ENCODE measurements around the gene BRCA1. TPM values are rescaled to one million over a fixed set of nuclear protein-coding genes. Genes with fewer than 3 reads are reported as not detected.

The BRCA1 gene
- total RNA-seq, 1 donor: 44.6 TPM

DNA sequence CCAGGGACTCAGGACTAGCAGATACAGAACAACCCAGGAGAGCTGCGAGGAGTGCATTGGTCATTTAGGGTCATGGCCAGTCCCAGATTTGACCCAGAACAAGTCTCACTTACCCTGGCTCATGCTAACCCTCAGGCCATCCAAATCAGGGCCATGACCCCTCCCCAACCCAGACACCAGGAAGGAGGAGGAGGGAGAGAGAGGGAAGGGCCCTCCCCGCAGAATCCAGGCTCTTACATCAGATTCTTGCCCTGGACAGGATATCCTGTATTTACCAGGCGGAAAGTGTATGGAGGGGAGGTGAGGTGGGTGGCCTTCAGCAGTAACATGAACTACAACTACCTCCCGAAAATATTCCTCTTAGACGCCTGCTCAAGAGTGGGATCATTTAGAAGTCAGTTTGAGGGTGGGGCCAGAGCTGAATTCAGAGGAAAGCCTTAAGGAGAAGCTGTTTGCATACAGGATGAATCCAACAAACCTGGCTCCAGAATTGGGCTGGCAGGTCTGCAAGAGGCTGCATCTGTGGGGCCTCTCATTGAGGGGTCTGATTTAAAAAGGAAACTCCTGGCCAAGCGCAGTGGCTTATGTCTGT is 105.0 kb downstream of the BRCA1 start:
- DNase-seq (ENCODE audit: low read depth): peak; percentile 54
- peak overlapping the region; percentile 63 for H3K4me3 ChIP-seq (ENCODE audit: low read depth, low read length)
- TF ChIP-seq, protein P1, sequence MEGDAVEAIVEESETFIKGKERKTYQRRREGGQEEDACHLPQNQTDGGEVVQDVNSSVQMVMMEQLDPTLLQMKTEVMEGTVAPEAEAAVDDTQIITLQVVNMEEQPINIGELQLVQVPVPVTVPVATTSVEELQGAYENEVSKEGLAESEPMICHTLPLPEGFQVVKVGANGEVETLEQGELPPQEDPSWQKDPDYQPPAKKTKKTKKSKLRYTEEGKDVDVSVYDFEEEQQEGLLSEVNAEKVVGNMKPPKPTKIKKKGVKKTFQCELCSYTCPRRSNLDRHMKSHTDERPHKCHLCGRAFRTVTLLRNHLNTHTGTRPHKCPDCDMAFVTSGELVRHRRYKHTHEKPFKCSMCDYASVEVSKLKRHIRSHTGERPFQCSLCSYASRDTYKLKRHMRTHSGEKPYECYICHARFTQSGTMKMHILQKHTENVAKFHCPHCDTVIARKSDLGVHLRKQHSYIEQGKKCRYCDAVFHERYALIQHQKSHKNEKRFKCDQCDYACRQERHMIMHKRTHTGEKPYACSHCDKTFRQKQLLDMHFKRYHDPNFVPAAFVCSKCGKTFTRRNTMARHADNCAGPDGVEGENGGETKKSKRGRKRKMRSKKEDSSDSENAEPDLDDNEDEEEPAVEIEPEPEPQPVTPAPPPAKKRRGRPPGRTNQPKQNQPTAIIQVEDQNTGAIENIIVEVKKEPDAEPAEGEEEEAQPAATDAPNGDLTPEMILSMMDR (IDR thresholded peaks at IDR 0.05; ENCODE audit: insufficient read depth, low read length): no peak

DNA sequence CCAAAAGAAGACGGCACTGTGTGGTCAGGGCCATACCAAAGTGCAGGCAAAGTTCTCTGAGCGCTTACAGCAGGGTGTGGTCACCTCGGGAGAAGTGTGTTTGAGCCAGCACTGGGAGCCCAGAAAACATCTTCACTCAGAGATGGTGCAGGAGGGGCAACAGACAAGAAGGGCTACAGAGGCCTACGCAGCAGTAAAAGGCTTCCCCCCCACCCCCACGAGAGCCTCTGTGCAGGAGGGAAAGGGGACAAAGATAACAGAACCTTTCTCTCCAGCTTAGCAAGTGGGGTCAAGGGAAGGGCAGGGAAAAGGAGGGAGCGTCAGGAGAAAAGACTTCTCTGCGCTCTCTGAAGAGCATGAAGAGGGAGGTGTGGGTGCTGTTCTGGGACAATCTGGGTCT is 105.7 kb downstream of the BRCA1 start:
- peak overlapping the region; percentile 63 for H3K4me3 ChIP-seq (ENCODE audit: low read depth, low read length)
- DNase-seq (ENCODE audit: low read depth): peak; percentile 55
- TF ChIP-seq, protein P1 (IDR thresholded peaks at IDR 0.05; ENCODE audit: insufficient read depth, low read length): no peak

DNA sequence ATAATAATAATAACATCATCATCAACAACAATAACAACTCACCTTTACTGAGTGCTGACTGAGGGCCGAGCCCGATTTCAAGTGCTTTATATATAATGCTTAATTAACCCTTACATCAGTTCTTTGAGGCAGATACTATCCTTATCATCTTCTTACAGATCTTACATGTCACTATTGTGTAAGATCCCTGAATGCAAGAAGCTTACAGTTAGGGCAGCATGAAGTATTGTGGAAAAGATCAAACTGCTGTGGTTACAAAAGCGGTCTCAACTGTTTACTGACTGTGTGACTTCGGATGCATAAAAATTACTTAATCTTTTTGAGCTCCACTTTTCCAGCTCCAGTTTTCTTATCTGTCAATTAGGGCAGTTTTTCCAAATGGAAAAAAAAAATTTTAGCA is 106.2 kb downstream of the BRCA1 start:
- TF ChIP-seq, protein P1 (IDR thresholded peaks at IDR 0.05; ENCODE audit: insufficient read depth, low read length): no peak
- peak; percentile 35 for DNase-seq (ENCODE audit: low read depth)
- peak overlapping the region; percentile 36 for H3K4me3 ChIP-seq (ENCODE audit: low read depth, low read length)

DNA sequence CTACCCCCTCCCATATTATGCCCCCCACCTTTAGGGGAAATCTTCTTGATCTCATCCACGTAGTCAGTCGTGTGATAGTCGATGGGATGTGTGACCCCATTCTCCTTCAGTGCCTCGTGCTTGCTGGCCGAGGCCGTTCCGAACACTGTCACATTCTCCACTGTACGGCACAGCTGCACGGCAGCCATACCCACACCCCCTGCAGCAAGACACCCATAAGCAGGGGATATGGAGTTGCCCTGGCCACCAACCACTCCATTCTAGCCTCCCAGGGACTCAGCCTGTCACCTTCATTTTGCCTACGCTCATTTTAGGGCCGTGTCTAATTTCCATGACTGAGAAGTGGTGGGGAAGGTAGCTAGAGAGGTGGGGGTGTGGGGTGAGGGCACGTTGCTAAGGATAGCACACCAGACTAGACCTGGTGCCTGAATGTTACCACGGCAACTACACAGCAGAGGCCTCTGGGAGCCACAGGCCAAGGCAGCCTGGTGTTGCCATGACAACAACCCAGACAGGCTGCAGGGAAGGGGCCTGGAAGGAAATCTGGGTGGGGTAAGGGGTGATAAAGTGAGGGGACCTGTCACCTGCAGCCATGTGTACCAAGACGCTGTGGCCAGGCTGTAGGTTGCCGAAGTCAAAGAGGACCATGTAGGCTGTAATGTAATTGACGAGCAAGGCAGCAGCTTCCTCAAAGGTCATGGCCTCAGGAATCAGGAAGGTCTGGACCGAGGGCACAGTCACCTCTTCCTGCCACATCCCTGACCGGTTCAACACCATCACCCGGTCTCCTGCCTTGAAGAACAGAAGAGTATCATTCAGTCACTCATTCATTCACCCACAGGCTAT is 106.9 kb downstream of the BRCA1 start:
- no peak for DNase-seq (ENCODE audit: low read depth)
- H3K4me3 ChIP-seq (ENCODE audit: low read depth, low read length): peak overlapping the region; percentile 36
- TF ChIP-seq, protein P1 (IDR thresholded peaks at IDR 0.05; ENCODE audit: insufficient read depth, low read length): no peak

DNA sequence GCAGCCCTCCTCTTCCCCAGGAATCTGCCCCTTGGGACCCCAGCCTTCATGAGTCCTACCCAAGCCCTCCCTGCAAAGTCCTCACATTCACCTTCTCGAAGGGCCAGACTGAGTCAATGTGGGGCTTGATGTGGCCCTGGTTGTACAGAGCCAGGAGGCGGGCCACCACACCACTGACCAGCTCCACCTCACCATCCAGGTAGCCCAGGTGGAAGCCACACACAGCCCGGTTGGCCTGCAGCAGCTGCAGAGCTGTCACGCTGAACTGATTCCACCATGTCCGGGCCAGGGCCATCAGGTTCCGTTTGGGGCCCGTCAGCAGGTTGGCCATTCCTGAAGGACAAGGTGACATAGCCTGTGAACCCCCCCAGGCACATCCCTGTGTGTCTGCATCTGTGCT is 108.9 kb downstream of the BRCA1 start:
- DNase-seq (ENCODE audit: low read depth): no peak
- no peak overlapping the region for H3K4me3 ChIP-seq (ENCODE audit: low read depth, low read length)
- TF ChIP-seq, protein P1 (IDR thresholded peaks at IDR 0.05; ENCODE audit: insufficient read depth, low read length): no peak

DNA sequence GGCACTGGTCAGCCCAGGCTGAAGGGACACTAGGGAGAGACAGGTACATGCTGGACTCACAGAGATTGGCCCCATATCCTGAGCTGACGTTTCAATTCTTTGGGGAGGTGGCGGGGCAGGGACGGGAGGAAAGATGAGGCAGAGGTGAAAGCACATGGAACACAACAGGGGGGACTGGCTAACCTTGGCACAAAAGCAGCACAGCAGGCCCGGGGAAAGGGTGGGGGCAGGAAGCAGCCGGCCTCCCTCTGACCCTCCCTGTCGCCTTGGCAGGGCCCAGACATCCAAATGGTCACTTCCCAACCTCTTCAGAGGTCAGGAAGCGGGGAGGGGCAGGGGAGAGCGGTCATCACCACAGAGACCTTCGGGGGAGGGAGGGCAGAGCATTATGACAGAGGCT is 109.6 kb downstream of the BRCA1 start:
- TF ChIP-seq, protein P1 (IDR thresholded peaks at IDR 0.05; ENCODE audit: insufficient read depth, low read length): no peak
- H3K4me3 ChIP-seq (ENCODE audit: low read depth, low read length): no peak overlapping the region
- DNase-seq (ENCODE audit: low read depth): peak; percentile 30

All from fibroblast of the aortic adventitia (primary cell).